ENCODE measurements around the gene SP110.

GRCh38 chr2:230162981-230163380 is 56.8 kb downstream of the SP110 start:
- TF ChIP-seq CTCF (IDR thresholded peaks at IDR 0.05; ENCODE audit: control extremely low read depth in 1 of 3, insufficient read depth in 1 of 3, low read depth in 1 of 3, low read length in 3 of 3) (no peak), SP2 (IDR thresholded peaks at IDR 0.05; ENCODE audit: low read length) (no peak), KDM5A (IDR thresholded peaks at IDR 0.05; ENCODE audit: low read length) (no peak)
